ENCODE results near the gene NEDD9. TPM values are rescaled to one million over a fixed set of nuclear protein-coding genes. Genes with fewer than 3 reads are reported as not detected.

Gene NEDD9
- total and polyA plus RNA-seq, 2 of the 13 experiments (the other 11 are each of a cell fraction or from before 2014, with no cell fraction given), result 27.1 to 389 TPM

- Histone ChIP-seq H3K4me2 (ENCODE audit: low read depth, low read length) (no peak overlapping the region), H4K20me1 (ENCODE audit: insufficient read depth, low read length) (no peaks in the 10 kb centered on the region), H3K4me1 (ENCODE audit: insufficient read depth, low read length) (peaks cover 65% of the 10 kb centered on the region), H3K9me3 (ENCODE audit: low read length) (no peaks in the 10 kb centered on the region), H3K9ac (ENCODE audit: insufficient read depth, low read depth, low read length) (no peak overlapping the region), H3K36me3 (replicated peaks in 1 of 2; ENCODE audit: control insufficient read depth in 1 of 2, insufficient read depth in 2 of 2, low read length in 2 of 2) (no peaks in the 10 kb centered on the region), H3K27me3 (ENCODE audit: control insufficient read depth in 1 of 2, insufficient read depth in 2 of 2, low read length in 2 of 2) (no peaks in the 10 kb centered on the region), H3K79me2 (ENCODE audit: insufficient read depth, low read length) (no peaks in the 10 kb centered on the region), H2AFZ (ENCODE audit: low read length) (no peak overlapping the region), H3K27ac (ENCODE audit: extremely low read length, insufficient read depth, low read length) (no peak overlapping the region), H3K4me3 (replicated peaks in 1 of 3; ENCODE audit: insufficient read depth in 1 of 3, low read depth in 2 of 3, low read length in 3 of 3) (no peak overlapping the region)
- FAIRE-seq (no peak), ATAC-seq (no peak), DNase-seq (ENCODE audit: low spot score) (no peak)
- BruUV-seq (replicated peaks), result no TSS peak
- POLR2A ChIA-PET, result no interaction called here
- in situ Hi-C loops (cut with HindIII; ENCODE audit: extremely low pct_ligation_motif_present, low pct_unique_long_range_greater_than_20kb) (no loop called here), intact Hi-C loops (cut with micrococcal nuclease; ENCODE audit: unreplicated experiment) (no loop called here)
- WGBS (ENCODE audit: low lambda C conversion rate), result 97% methylated on average over 5 of the region's 5 CpGs
- TF ChIP-seq, protein P1, sequence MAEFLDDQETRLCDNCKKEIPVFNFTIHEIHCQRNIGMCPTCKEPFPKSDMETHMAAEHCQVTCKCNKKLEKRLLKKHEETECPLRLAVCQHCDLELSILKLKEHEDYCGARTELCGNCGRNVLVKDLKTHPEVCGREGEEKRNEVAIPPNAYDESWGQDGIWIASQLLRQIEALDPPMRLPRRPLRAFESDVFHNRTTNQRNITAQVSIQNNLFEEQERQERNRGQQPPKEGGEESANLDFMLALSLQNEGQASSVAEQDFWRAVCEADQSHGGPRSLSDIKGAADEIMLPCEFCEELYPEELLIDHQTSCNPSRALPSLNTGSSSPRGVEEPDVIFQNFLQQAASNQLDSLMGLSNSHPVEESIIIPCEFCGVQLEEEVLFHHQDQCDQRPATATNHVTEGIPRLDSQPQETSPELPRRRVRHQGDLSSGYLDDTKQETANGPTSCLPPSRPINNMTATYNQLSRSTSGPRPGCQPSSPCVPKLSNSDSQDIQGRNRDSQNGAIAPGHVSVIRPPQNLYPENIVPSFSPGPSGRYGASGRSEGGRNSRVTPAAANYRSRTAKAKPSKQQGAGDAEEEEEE (CRISPR knock-in tag; IDR thresholded peaks at IDR 0.05; ENCODE audit: borderline replicate concordance), result no peak
- no peak for TF ChIP-seq TRIM24 (CRISPR knock-in tag; IDR thresholded peaks at IDR 0.05)
- no peak for TF ChIP-seq GATAD2A (CRISPR knock-in tag; IDR thresholded peaks at IDR 0.05)
- no peak for TF ChIP-seq KDM2A (CRISPR knock-in tag; IDR thresholded peaks at IDR 0.05; ENCODE audit: borderline replicate concordance, low read depth)
- TF ChIP-seq, protein P2, sequence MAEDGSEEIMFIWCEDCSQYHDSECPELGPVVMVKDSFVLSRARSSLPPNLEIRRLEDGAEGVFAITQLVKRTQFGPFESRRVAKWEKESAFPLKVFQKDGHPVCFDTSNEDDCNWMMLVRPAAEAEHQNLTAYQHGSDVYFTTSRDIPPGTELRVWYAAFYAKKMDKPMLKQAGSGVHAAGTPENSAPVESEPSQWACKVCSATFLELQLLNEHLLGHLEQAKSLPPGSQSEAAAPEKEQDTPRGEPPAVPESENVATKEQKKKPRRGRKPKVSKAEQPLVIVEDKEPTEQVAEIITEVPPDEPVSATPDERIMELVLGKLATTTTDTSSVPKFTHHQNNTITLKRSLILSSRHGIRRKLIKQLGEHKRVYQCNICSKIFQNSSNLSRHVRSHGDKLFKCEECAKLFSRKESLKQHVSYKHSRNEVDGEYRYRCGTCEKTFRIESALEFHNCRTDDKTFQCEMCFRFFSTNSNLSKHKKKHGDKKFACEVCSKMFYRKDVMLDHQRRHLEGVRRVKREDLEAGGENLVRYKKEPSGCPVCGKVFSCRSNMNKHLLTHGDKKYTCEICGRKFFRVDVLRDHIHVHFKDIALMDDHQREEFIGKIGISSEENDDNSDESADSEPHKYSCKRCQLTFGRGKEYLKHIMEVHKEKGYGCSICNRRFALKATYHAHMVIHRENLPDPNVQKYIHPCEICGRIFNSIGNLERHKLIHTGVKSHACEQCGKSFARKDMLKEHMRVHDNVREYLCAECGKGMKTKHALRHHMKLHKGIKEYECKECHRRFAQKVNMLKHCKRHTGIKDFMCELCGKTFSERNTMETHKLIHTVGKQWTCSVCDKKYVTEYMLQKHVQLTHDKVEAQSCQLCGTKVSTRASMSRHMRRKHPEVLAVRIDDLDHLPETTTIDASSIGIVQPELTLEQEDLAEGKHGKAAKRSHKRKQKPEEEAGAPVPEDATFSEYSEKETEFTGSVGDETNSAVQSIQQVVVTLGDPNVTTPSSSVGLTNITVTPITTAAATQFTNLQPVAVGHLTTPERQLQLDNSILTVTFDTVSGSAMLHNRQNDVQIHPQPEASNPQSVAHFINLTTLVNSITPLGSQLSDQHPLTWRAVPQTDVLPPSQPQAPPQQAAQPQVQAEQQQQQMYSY (CRISPR knock-in tag; IDR thresholded peaks at IDR 0.05), result no peak
- TF ChIP-seq ARNT2 (CRISPR knock-in tag; IDR thresholded peaks at IDR 0.05; ENCODE audit: low read depth), result no peak
- no peak for TF ChIP-seq ZNF670 (CRISPR knock-in tag; IDR thresholded peaks at IDR 0.05; ENCODE audit: borderline replicate concordance)
- TF ChIP-seq, protein P3, sequence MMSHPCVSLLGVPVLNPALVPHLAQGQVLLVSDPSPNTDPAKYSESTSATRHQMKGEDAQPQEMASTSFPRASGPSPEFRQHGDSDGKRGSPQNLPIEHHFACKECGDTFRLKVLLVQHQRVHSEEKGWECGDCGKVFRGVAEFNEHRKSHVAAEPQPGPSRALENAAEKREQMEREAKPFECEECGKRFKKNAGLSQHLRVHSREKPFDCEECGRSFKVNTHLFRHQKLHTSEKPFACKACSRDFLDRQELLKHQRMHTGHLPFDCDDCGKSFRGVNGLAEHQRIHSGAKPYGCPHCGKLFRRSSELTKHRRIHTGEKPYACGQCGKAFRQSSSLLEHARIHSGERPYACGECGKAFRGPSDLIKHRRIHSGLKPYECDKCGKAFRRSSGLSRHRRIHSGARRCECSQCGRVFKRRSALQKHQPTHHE (CRISPR knock-in tag; IDR thresholded peaks at IDR 0.05; ENCODE audit: borderline replicate concordance), result no peak
- no peak for TF ChIP-seq ZNF337 (CRISPR knock-in tag; IDR thresholded peaks at IDR 0.05; ENCODE audit: borderline replicate concordance, low read depth)
- TF ChIP-seq GZF1 (CRISPR knock-in tag; IDR thresholded peaks at IDR 0.05), result no peak
- TF ChIP-seq KLF16 (CRISPR knock-in tag; IDR thresholded peaks at IDR 0.05), result no peak
- TF ChIP-seq CBX1 (IDR thresholded peaks at IDR 0.05; ENCODE audit: low read depth), result no peak
- no peak for TF ChIP-seq NFKB2 (CRISPR knock-in tag; IDR thresholded peaks at IDR 0.05; ENCODE audit: borderline replicate concordance)
- CTCF ChIA-PET (ENCODE audit: low intra/inter-chr PET ratio, low total read pairs), result no interaction called here
Measured at GRCh38 chr6:11255610-11256009, 23.1 kb upstream of the NEDD9 start.

Data from HepG2 (cell line).